Stomach (tissue), 9 donors: ENCODE data around the gene AXL. TPM values are rescaled to one million over a fixed set of nuclear protein-coding genes. Genes with fewer than 3 reads are reported as not detected.

Experiments
- DNase-seq, 2 donors: peaks; one replicate each; pipeline versions ENCODE4 v3.0.0 to v3.0.0-alpha.2; 2013 to 2019
- H3K27ac ChIP-seq, 5 donors: fragments of 200-600 bp in 4 of 5; sonication (generic) in 4 of 5; one replicate each; pipeline ENCODE4 v1.5.1; 2013 to 2019; ENCODE audit warnings: mild to moderate bottlenecking in 1 of 5, moderate library complexity in 1 of 5
- H3K27me3 ChIP-seq, 3 donors: fragments of 200-600 bp; sonication (generic); one replicate each; pipeline ENCODE4 v1.5.1; 2017 to 2019; ENCODE audit warnings: mixed run types in 1 of 3
- H3K36me3 ChIP-seq, 4 donors: fragments of 200-600 bp; sonication (generic); 1 replicate in 3 of 4; 2 replicates in 1 of 4; pipeline ENCODE4 v1.5.1; 2016 to 2019
- H3K4me1 ChIP-seq, 4 donors: fragments of 200-600 bp; sonication (generic); one replicate each; pipeline ENCODE4 v1.5.1; 2016 to 2019
- H3K4me3 ChIP-seq, 4 donors: fragments of 200-600 bp; sonication (generic) in 3 of 4; one replicate each; pipeline ENCODE4 v1.5.1; 2016 to 2019; ENCODE audit warnings: mild to moderate bottlenecking in 1 of 4
- H3K9me3 ChIP-seq, 4 donors: fragments of 200-600 bp; sonication (generic); one replicate each; pipeline ENCODE4 v1.5.1; 2016 to 2019
- CTCF ChIP-seq, 7 experiments: fragments of 450-650 bp in 4 of 7; fragments of 200-600 bp in 3 of 7; sonication (generic) in 3 of 7; IDR thresholded peaks; one replicate each; pipeline ENCODE4 v1.5.1; 2016 to 2019; ENCODE audit warnings: antibody characterized with exemption in 7 of 7, control low read depth in 2 of 7, mild to moderate bottlenecking in 1 of 7
- EP300 ChIP-seq: sonication (generic); formaldehyde crosslinking; IDR thresholded peaks from one replicate; pipeline ENCODE4 v1.6.1; 2017; ENCODE audit warnings: antibody characterized with exemption
- POLR2A ChIP-seq, 4 donors: fragments of 450-650 bp; IDR thresholded peaks; one replicate each; pipeline ENCODE4 v1.6.1; 2016; ENCODE audit warnings: antibody characterized with exemption in 4 of 4, control low read depth in 2 of 4, mild to moderate bottlenecking in 1 of 4, moderate library complexity in 1 of 4
- POLR2AphosphoS5 ChIP-seq, 3 donors: sonication (generic); formaldehyde crosslinking; IDR thresholded peaks; one replicate each; pipeline ENCODE4 v1.6.1; 2016; ENCODE audit warnings: antibody characterized with exemption in 3 of 3
- WGBS, 5 donors: extraction: QIAGEN DNeasy Blood & Tissue Kit in 3 of 5; methylation state at CpG; one replicate each; pipeline versions ENCODE4 v1.1.5 to v1.1.7; 2013 to 2018; 5-methylcytosine and 5-hydroxymethylcytosine counted together
- intact Hi-C: fragments of 100-400 bp; cut with DNase I; formaldehyde crosslinking; loops from one replicate; pipeline ENCODE4 v1.15.1; 2023; ENCODE audit warnings: low total_unique reads
- polyA plus RNA-seq, 3 donors: library from polyadenylated mRNA; stranded (reverse); fragments of 200-250 nt; gene quantifications; one replicate each; pipeline ENCODE4 v1.2.3, GENCODE V29; 2013
- total RNA-seq, 5 donors: library from RNA; depleted of rRNA; stranded (reverse); fragments of >200 nt; gene quantifications; one replicate each; pipeline versions ENCODE4 v1.1.0 to v1.2.3, GENCODE V29; 2014 to 2016
- donor health status: healthy with polysubstance abuse.
- donor health status: Bipolar disorder and iron deficiency.
- donor health status: healthy.

AXL gene
- total and polyA plus RNA-seq, 8 donors = 6.1 to 48.7 (median 22.8) TPM

- H3K4me3 ChIP-seq = no peak overlapping the region
- peaks cover 6 to 26% (median 13%) of the 10 kb centered on the region in 4 donors for H3K4me1 ChIP-seq
- no peaks in the 10 kb centered on the region for H3K36me3 ChIP-seq
- intact Hi-C loops = no loop called here
- 57 to 65% (median 65%) methylated on average over 8 of the region's 8 CpGs for WGBS, 5 donors
- peak in 1 of 2 donors; percentile 40 for DNase-seq
- TF ChIP-seq POLR2AphosphoS5 (IDR thresholded peaks at IDR 0.05) (no peak), EP300 (no peak), POLR2A (IDR thresholded peaks at IDR 0.05) (no peak), CTCF (IDR thresholded peaks at IDR 0.05) (no peak)
- H3K27me3 ChIP-seq = peaks cover 0 to 60% (median 24%) of the 10 kb centered on the region in 3 donors
- no peak overlapping the region for H3K27ac ChIP-seq
- H3K9me3 ChIP-seq = no peaks in the 10 kb centered on the region
Observed at GRCh38 chr19:41189425-41190065, 29.5 kb upstream of the AXL start.

- DNase-seq = peak; percentile 72 to 83
- peak within 1 kb of the TSS; percentile 40 to 81 (median 70) for H3K27ac ChIP-seq
- WGBS, 5 donors = 2 to 8% (median 2%) methylated on average over 22 to 58 of the region's 58 CpGs
Observed at GRCh38 chr19:41192574-41193429, 26.2 kb upstream of the AXL start, which contains the start of gene CYP2S1. TSS of gene CYP2S1 (plus strand) at chr19:41193219. CDS start at chr19:41193265, 46 bp downstream.

GRCh38 chr19:41193430-41194156, 25.4 kb upstream of the AXL start:
- H3K27ac ChIP-seq = peak overlapping the region; percentile 40 to 81 (median 70)
- TF ChIP-seq POLR2AphosphoS5 (IDR thresholded peaks at IDR 0.05) (no peak), EP300 (no peak), POLR2A (IDR thresholded peaks at IDR 0.05) (no peak), CTCF (IDR thresholded peaks at IDR 0.05) (no peak)
- DNase-seq = no peak
- peaks cover 0 to 10% (median 3%) of the 10 kb centered on the region in 4 donors for H3K36me3 ChIP-seq
- peak overlapping the region; percentile 38 to 58 (median 52) for H3K4me3 ChIP-seq
- no peaks in the 10 kb centered on the region for H3K9me3 ChIP-seq
- intact Hi-C loops = no loop called here
- H3K27me3 ChIP-seq = peaks cover 0 to 62% (median 24%) of the 10 kb centered on the region in 3 donors
- WGBS, 5 donors = 16 to 27% (median 20%) methylated on average over 10 to 13 of the region's 13 CpGs
- peaks cover 6 to 34% (median 13%) of the 10 kb centered on the region in 4 donors for H3K4me1 ChIP-seq

More at GRCh38 chr19:41192574-41193429, 26.2 kb upstream of the AXL start, which contains the start of gene CYP2S1:
- H3K4me3 ChIP-seq = peak within 1 kb of the TSS; percentile 38 to 58 (median 52)
- peaks cover 0 to 4% (median 1%) of the 10 kb centered on the region in 4 donors for H3K36me3 ChIP-seq
- H3K27me3 ChIP-seq = peaks cover 0 to 61% (median 24%) of the 10 kb centered on the region in 3 donors
- peaks cover 6 to 34% (median 13%) of the 10 kb centered on the region in 4 donors for H3K4me1 ChIP-seq
- intact Hi-C loops = no loop called here
- no peaks in the 10 kb centered on the region for H3K9me3 ChIP-seq
- TF ChIP-seq EP300 (no peak), POLR2A (IDR thresholded peaks at IDR 0.05) (peak in 1 of 4 donors; percentile 35), POLR2AphosphoS5 (IDR thresholded peaks at IDR 0.05) (peak in 2 of 3 donors; percentile 40 to 55)

- peaks cover 0 to 62% (median 21%) of the 10 kb centered on the region in 3 donors for H3K27me3 ChIP-seq
- DNase-seq = no peak
- 41 to 50% (median 47%) methylated on average over 6 of the region's 6 CpGs for WGBS, 5 donors
- TF ChIP-seq POLR2AphosphoS5 (IDR thresholded peaks at IDR 0.05) (no peak), CTCF (IDR thresholded peaks at IDR 0.05) (no peak), EP300 (no peak), POLR2A (IDR thresholded peaks at IDR 0.05) (no peak)
- intact Hi-C loops = no loop called here
- H3K9me3 ChIP-seq = no peaks in the 10 kb centered on the region
- peak overlapping the region; percentile 38 to 58 (median 52) for H3K4me3 ChIP-seq
- H3K4me1 ChIP-seq = peaks cover 6 to 34% (median 13%) of the 10 kb centered on the region in 4 donors
- H3K36me3 ChIP-seq = peaks cover 0 to 15% (median 6%) of the 10 kb centered on the region in 4 donors
- peak overlapping the region in 3 of 5 donors; percentile 67 to 81 (median 70) for H3K27ac ChIP-seq
Observed at GRCh38 chr19:41194157-41194552, 24.9 kb upstream of the AXL start.
